Natural killer cell (primary cell): ENCODE data around the gene CCDC78. TPM values are rescaled to one million over a fixed set of nuclear protein-coding genes. Genes with fewer than 3 reads are reported as not detected.

Experiments
- ATAC-seq, 3 donors: fragments of 150-1000 bp in 2 of 3; fragments of 200-7000 bp in 1 of 3; cut with Tn5 transposase; 1 replicate in 1 of 3; 2 replicates in 2 of 3; pipeline ENCODE4 v1.10.0; 2021; ENCODE audit warnings: mild to moderate bottlenecking in 2 of 3, moderate library complexity in 2 of 3
- DNase-seq, 2 donors: peaks; one replicate each; pipeline versions ENCODE4 v3.0.0 to v3.0.0-alpha.2; 2013 to 2021; ENCODE audit warnings: mixed read lengths in 1 of 2
- H3K27ac ChIP-seq: one replicate; pipeline ENCODE4 v1.5.1; 2013; ENCODE audit warnings: mild to moderate bottlenecking, low read length
- H3K27me3 ChIP-seq: one replicate; pipeline ENCODE4 v1.6.1; 2013; ENCODE audit warnings: low read length; ENCODE audit not compliant: control insufficient read depth, insufficient read depth
- H3K36me3 ChIP-seq: one replicate; pipeline ENCODE4 v1.6.1; 2013; ENCODE audit warnings: low read length; ENCODE audit not compliant: control insufficient read depth, insufficient read depth
- H3K4me1 ChIP-seq: one replicate; pipeline ENCODE4 v1.6.1; 2013; ENCODE audit warnings: low read length; ENCODE audit not compliant: control insufficient read depth, insufficient read depth
- H3K4me3 ChIP-seq: one replicate; pipeline ENCODE4 v1.5.1; 2013; ENCODE audit warnings: low read length
- H3K9me3 ChIP-seq: one replicate; pipeline ENCODE4 v1.6.1; 2013; ENCODE audit warnings: low read length; ENCODE audit not compliant: control insufficient read depth, insufficient read depth
- H3K27ac Mint-ChIP-seq, 2 donors: one replicate each; pipeline ENCODE4 v1.8.0; 2022; ENCODE audit warnings: mild to moderate bottlenecking in 2 of 2, mixed read lengths in 2 of 2, moderate library complexity in 1 of 2
- H3K27me3 Mint-ChIP-seq, 2 donors: one replicate each; pipeline ENCODE4 v1.8.0; 2022; ENCODE audit warnings: low read depth in 2 of 2, mixed read lengths in 2 of 2
- H3K36me3 Mint-ChIP-seq: one replicate; pipeline ENCODE4 v1.8.0; 2022; ENCODE audit warnings: mixed read lengths
- H3K4me1 Mint-ChIP-seq, 2 donors: one replicate each; pipeline ENCODE4 v1.8.0; 2022; ENCODE audit warnings: mixed read lengths in 2 of 2
- H3K4me3 Mint-ChIP-seq: one replicate; pipeline ENCODE4 v1.8.0; 2022; ENCODE audit warnings: mild to moderate bottlenecking, moderate library complexity, mixed read lengths
- H3K9me3 Mint-ChIP-seq, 2 donors: one replicate each; pipeline ENCODE4 v1.8.0; 2022; ENCODE audit warnings: mixed read lengths in 2 of 2
- WGBS: methylation state at CpG from one replicate; pipeline ENCODE4 v1.1.7; 2013; ENCODE audit warnings: missing lambda C conversion rate; ENCODE audit not compliant: insufficient coverage; 5-methylcytosine and 5-hydroxymethylcytosine counted together
- intact Hi-C: fragments of 100-400 bp; cut with micrococcal nuclease; formaldehyde crosslinking; loops from one replicate; pipeline ENCODE4 v1.14.2; 2022
- total RNA-seq, 4 donors: library from RNA; stranded (reverse); fragments of 120-200 nt in 1 of 4; gene quantifications; one replicate each; pipeline versions ENCODE4 v1.2.3 to v1.2.4, GENCODE V29; 2013 to 2022
- TF ChIP-seq, protein P1 (sequence below): fragments of 200-600 bp; IDR thresholded peaks from one replicate; pipeline ENCODE4 v1.8.0; 2022; ENCODE audit warnings: antibody characterized with exemption

CCDC78 gene
- total RNA-seq, 3 donors from 2014 or later (not counting 1 experiment from before 2014, with no cell fraction given) = 6.2 to 10.0 (median 7.7) TPM

DNA sequence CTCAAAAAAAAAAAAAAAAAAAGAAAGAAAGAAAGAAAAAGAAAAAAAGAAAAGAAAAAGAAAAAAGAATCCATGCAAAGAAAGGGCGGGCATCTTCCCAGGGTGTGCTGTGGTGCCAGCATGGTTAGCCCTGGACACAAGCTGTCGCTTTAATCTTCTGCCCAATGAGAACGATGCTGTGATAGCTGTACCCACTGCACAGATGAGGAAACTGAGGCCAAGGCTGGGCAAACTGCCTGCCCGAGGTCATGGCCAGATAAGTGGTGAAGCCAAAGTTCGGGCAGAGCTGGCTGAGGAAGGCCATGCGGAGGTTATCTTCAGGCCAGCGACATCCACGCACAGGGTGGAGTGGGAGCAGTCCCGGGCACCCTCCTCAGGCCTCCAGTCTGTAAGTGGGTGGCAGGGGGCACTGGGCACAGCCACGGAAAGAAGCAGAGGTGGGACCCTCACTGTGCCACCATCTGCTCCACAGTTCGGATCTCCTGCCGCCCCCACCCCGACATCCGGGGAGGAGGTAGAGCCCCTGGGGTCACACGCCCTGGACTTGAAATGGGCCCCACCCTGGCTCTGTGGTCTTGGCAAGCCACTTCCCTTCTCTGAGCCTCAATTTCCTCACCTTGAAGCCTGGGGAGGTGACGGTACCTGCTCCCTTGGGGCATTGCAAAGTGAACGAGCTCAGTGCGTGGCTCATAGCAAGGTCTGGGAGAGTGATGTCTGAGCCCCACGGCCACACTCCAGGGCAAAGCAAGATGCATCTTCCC is 27.2 kb downstream of the CCDC78 start:
- Histone ChIP-seq H3K27ac (no peak overlapping the region), H3K4me1 (peaks cover 42% of the 10 kb centered on the region), H3K36me3 (no peaks in the 10 kb centered on the region), H3K27me3 (peaks cover 56% of the 10 kb centered on the region), H3K4me3 (no peak overlapping the region), H3K9me3 (peaks cover 3% of the 10 kb centered on the region)
- Mint-ChIP-seq H3K27ac (no peak overlapping the region), H3K9me3 (no peaks in the 10 kb centered on the region), H3K4me1 (peaks cover 4 to 5% of the 10 kb centered on the region in 2 donors), H3K36me3 (no peaks in the 10 kb centered on the region), H3K4me3 (no peak overlapping the region), H3K27me3 (peaks cover 11 to 21% of the 10 kb centered on the region in 2 donors)
- intact Hi-C loops = no loop called here
- TF ChIP-seq, protein P1, sequence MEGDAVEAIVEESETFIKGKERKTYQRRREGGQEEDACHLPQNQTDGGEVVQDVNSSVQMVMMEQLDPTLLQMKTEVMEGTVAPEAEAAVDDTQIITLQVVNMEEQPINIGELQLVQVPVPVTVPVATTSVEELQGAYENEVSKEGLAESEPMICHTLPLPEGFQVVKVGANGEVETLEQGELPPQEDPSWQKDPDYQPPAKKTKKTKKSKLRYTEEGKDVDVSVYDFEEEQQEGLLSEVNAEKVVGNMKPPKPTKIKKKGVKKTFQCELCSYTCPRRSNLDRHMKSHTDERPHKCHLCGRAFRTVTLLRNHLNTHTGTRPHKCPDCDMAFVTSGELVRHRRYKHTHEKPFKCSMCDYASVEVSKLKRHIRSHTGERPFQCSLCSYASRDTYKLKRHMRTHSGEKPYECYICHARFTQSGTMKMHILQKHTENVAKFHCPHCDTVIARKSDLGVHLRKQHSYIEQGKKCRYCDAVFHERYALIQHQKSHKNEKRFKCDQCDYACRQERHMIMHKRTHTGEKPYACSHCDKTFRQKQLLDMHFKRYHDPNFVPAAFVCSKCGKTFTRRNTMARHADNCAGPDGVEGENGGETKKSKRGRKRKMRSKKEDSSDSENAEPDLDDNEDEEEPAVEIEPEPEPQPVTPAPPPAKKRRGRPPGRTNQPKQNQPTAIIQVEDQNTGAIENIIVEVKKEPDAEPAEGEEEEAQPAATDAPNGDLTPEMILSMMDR = no peak
- no peak for DNase-seq
- no peak for ATAC-seq
- WGBS = 63% methylated on average over 19 of the region's 19 CpGs

DNA sequence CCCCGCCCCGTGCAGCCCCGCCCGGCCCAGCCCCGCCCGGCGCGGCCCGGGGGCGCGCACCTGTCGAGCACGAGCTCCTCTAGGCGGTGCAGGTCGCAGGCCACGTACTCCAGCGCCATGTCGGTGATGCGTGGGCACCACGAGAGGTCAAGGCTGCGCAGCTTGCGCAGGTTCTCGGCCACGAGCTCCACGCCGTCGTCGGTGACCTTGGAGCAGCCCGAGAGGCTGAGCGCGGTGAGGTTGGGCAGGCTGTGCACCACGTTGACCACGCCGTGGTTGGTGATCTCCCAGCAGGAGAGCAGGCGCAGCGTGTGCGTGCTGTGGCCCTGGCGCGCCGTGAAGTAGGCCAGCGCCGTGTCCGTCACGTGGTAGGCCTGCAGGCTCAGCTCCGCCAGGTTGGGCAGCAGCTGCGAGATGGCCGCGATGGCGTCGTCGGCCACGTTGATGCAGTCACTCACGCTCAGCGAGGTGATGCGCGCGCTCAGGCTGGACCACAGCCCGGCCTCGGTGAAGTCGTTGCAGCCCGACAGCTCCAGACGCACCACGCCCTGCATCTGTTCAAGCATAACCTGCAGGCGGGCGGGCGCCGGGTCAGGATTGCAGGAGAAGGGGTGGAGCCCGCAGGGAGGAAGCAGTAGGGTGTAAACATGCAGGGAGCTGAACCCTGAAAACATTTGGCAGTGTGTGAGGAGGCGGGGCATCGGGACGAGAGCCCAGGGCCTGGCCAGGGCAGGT is 30.7 kb downstream of the CCDC78 start:
- H3K36me3 Mint-ChIP-seq = no peaks in the 10 kb centered on the region

DNA sequence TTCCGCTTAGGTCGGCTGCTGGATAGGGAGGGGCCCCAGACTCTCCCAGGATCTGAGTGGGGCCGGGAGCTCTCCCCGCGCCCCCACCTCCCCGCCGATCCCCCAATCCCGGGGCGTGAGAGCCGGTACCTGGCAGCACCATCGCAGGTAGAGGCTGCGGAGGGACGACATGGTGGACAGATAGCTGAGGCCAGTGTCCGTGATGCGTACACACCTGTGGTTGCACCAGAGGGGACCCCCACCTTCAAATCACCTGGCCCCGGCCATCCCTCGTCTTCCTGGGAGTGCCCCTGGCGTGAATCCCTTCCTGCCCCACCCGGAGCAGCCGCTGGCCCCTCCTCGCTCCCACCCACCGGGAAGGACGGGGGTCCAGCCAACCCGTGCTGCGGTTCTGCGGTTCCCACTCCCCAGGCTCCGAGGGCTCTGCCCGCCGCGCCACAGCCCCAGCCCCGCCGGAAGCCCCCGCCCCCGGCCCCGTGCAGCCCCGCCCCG is 31.3 kb downstream of the CCDC78 start:
- peaks cover 10 to 17% of the 10 kb centered on the region in 2 donors for H3K4me1 Mint-ChIP-seq
- H3K9me3 Mint-ChIP-seq = no peaks in the 10 kb centered on the region
- no peak overlapping the region for H3K27ac Mint-ChIP-seq
- Histone ChIP-seq H3K27me3 (peaks cover 32% of the 10 kb centered on the region), H3K27ac (no peak overlapping the region), H3K4me1 (peaks cover 41% of the 10 kb centered on the region), H3K36me3 (no peaks in the 10 kb centered on the region), H3K9me3 (no peaks in the 10 kb centered on the region), H3K4me3 (peak overlapping the region; percentile 24)
- no peaks in the 10 kb centered on the region for H3K36me3 Mint-ChIP-seq
- peaks cover 0 to 14% of the 10 kb centered on the region in 2 donors for H3K27me3 Mint-ChIP-seq
- no peak overlapping the region for H3K4me3 Mint-ChIP-seq
- intact Hi-C loops = no loop called here
- TF ChIP-seq, protein P1 = no peak
- ATAC-seq (no peak), DNase-seq (no peak)
- 1% methylated on average over 37 of the region's 37 CpGs for WGBS

More for the DNA sequence above, 30.7 kb downstream of the CCDC78 start:
- H3K36me3 ChIP-seq = no peaks in the 10 kb centered on the region
- peaks cover 0 to 17% of the 10 kb centered on the region in 2 donors for H3K27me3 Mint-ChIP-seq
- H3K27me3 ChIP-seq = peaks cover 36% of the 10 kb centered on the region
- TF ChIP-seq, protein P1 = no peak
- ATAC-seq = peak; percentile 41 to 62 (median 53)
- peaks cover 3% of the 10 kb centered on the region for H3K9me3 ChIP-seq
- H3K4me3 Mint-ChIP-seq = peak overlapping the region; percentile 49
- peak overlapping the region; percentile 38 for H3K4me3 ChIP-seq
- H3K9me3 Mint-ChIP-seq = no peaks in the 10 kb centered on the region
- DNase-seq = peak in 1 of 2 donors; percentile 81
- H3K4me1 ChIP-seq = peaks cover 43% of the 10 kb centered on the region
- no peak overlapping the region for H3K27ac Mint-ChIP-seq
- no peak overlapping the region for H3K27ac ChIP-seq
- H3K4me1 Mint-ChIP-seq = peaks cover 4 to 12% of the 10 kb centered on the region in 2 donors
- WGBS = 2% methylated on average over 71 of the region's 71 CpGs
- intact Hi-C loops = no loop called here
